ENCODE measurements around the gene POLR2B. TPM values are rescaled to one million over a fixed set of nuclear protein-coding genes. Genes with fewer than 3 reads are reported as not detected.
A peak's percentile ranks its signal among the peaks of the same experiment; 100 is the strongest.

POLR2B gene
- total and polyA plus RNA-seq, 2 of the 8 experiments (the other 6 are each of a cell fraction or from before 2014, with no cell fraction given) = 59.3 to 115 TPM

DNA sequence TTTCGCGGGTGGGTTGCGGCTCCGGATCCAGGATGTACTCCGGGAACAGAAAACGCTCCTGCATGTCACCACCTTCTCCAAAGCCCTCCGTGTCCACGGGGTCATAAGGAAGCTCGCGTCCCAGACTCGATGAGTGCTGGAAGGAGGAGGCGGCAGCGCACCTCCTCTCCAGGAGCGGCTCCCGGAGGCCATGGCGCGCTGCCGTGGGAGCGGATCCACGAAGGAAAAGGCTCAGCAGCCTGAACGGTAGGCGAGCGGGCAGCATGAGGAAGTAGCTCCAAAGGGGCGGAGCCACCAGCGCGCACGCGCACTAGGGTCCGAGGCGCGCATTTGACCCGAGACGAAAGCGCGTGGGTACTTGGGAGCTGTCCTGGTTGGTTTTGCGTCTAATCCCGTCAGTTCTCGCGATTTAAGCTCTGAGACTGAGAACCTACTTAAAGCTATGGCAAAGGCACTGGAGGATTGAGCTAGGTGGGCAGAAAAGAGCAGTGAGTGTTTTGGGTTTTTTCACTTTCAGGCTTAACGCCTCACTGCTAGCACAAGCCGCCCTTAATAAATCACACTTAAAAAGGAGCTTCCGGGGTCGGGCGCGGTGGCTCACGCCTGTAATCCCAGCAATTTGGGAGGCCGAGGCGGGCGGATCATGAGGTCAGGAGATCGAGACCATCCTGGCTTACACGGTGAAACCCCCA, 1.2 kb upstream of the POLR2B start, which contains the start of gene NOA1:
Gene NOA1, minus strand, starts transcription at position 286 of the 692 bp plus-strand sequence. Its CDS starts 21 bp downstream, at position 265.
- ChIA-PET CTCF (ENCODE audit: partially characterized antibody) (interaction anchor here (0.8 to 1.3 kb wide), 5 partner anchors 15 to 174 kb away, joined by 3 to 7 read pairs (median 4); no protein-coding TSS in a partner anchor), POLR2A (ENCODE audit: partially characterized antibody) (interaction anchor here (0.6 to 4.6 kb wide), 22 partner anchors 11 to 541 kb away, joined by 3 to 55 read pairs (median 6); partner anchors contain the start of genes PAICS, PPAT and REST)
- DNase-seq (ENCODE audit: low read depth in 1 of 2, low spot score in 2 of 2) (peak; percentile 96 to 98), FAIRE-seq (peak; percentile 86)
- peak within 1 kb of the TSS; percentile 21 for H3K4ac ChIP-seq (replicated peaks; ENCODE audit: insufficient read length, low read depth, low read length)
- peaks cover 7 to 9% of the 10 kb centered on the region in 2 experiments for H4K20me1 ChIP-seq (replicated peaks in 1 of 2; ENCODE audit: control insufficient read depth in 1 of 2, insufficient read depth in 2 of 2, low read length in 2 of 2)
- WGBS, 2 experiments (ENCODE audit: extremely low coverage in 1 of 2, insufficient coverage in 1 of 2, insufficient read length in 1 of 2, insufficient replicate concordance in 2 of 2, low coverage in 1 of 2, low lambda C conversion rate in 2 of 2, missing lambda C conversion rate in 1 of 2) = 2% methylated on average over 45 of the region's 51 CpGs; no CpG with 5 or more reads in 1 of the 2 experiments
- no peak within 1 kb of the TSS for H2BK12ac ChIP-seq (ENCODE audit: low read depth, low read length)
- H3K9me3 ChIP-seq (ENCODE audit: insufficient read depth in 2 of 2, low read depth in 1 of 2, low read length in 1 of 2) = no peaks in the 10 kb centered on the region
- no peak within 1 kb of the TSS for H2BK120ac ChIP-seq (replicated peaks; ENCODE audit: low read depth, low read length)
- H3K79me1 ChIP-seq (ENCODE audit: low read depth, low read length) = peaks cover 7% of the 10 kb centered on the region
- H3K4me3 ChIP-seq (ENCODE audit: extremely low read depth in 1 of 4, insufficient read depth in 2 of 4, low read depth in 3 of 4, low read length in 4 of 4) = peak within 1 kb of the TSS; percentile 85 to 92 (median 90)
- peaks cover 0 to 4% (median 0%) of the 10 kb centered on the region in 4 experiments; a peak in 3 of 7 replicates for H3K4me1 ChIP-seq (replicated peaks in 1 of 4; ENCODE audit: control insufficient read depth in 3 of 4, insufficient read depth in 4 of 4, low read length in 3 of 4)
- peak within 1 kb of the TSS; percentile 42 for H3K56ac ChIP-seq (replicated peaks; ENCODE audit: insufficient read length, low read depth, low read length)
- peaks cover 18% of the 10 kb centered on the region for H3K23me2 ChIP-seq (ENCODE audit: low read depth, low read length)
- H2AFZ ChIP-seq (ENCODE audit: low read length) = peak within 1 kb of the TSS; percentile 63; the same call in 1 of the 2 replicates
- no peak within 1 kb of the TSS for H3K14ac ChIP-seq (ENCODE audit: insufficient read length)
- no peak within 1 kb of the TSS for H4K91ac ChIP-seq (replicated peaks; ENCODE audit: insufficient read length, low read length)
- H3K27ac ChIP-seq (ENCODE audit: low read depth, low read length) = peak within 1 kb of the TSS; percentile 40
- H2BK15ac ChIP-seq (ENCODE audit: low read length) = no peak within 1 kb of the TSS
- no peak within 1 kb of the TSS for H2AK5ac ChIP-seq (ENCODE audit: low read depth, low read length)
- peak within 1 kb of the TSS; percentile 71 to 87 (median 82) for H3K9ac ChIP-seq (replicated peaks in 1 of 4; ENCODE audit: extremely low read depth in 1 of 4, low read depth in 3 of 4, low read length in 3 of 4)
- H3K4me2 ChIP-seq (ENCODE audit: insufficient read depth in 1 of 2, low read depth in 2 of 2, low read length in 2 of 2) = peak within 1 kb of the TSS; percentile 94 to 96
- peak within 1 kb of the TSS; percentile 85 for H3K18ac ChIP-seq (ENCODE audit: extremely low read depth, low read length)
- peaks cover 4 to 16% (median 11%) of the 10 kb centered on the region in 4 experiments; a peak in 6 of 8 replicates for H3K36me3 ChIP-seq (ENCODE audit: control insufficient read depth in 2 of 4, insufficient read depth in 4 of 4, low read length in 3 of 4)
- peak within 1 kb of the TSS; percentile 81 for H2BK5ac ChIP-seq (ENCODE audit: low read depth, low read length)
- no peaks in the 10 kb centered on the region; a peak in 1 of 7 replicates for H3K27me3 ChIP-seq (replicated peaks in 1 of 4; ENCODE audit: control insufficient read depth in 3 of 4, extremely low read depth in 1 of 4, insufficient read depth in 3 of 4, low read length in 3 of 4)
- H4K8ac ChIP-seq (ENCODE audit: extremely low read depth, insufficient read depth, low read length) = peak within 1 kb of the TSS; percentile 85
- H2BK20ac ChIP-seq (ENCODE audit: low read length) = no peak within 1 kb of the TSS
- H3K79me2 ChIP-seq (ENCODE audit: control insufficient read depth in 1 of 2, insufficient read depth in 2 of 2, low read length in 2 of 2) = peaks cover 39 to 65% of the 10 kb centered on the region in 2 experiments
- H4K5ac ChIP-seq (ENCODE audit: insufficient read length, low read depth, low read length) = peak within 1 kb of the TSS; percentile 80
- no peak within 1 kb of the TSS for H3K23ac ChIP-seq (ENCODE audit: insufficient read length)
- TF ChIP-seq CHD2 (IDR thresholded peaks at IDR 0.05; ENCODE audit: low read length) = peak; percentile 96
